HG02759 (cell line): ENCODE measurements around the gene KLHL13.

Experiments used
- ATAC-seq: cut with Tn5 transposase; IDR thresholded peaks from one replicate; pipeline ENCODE4 v1.9.1; 2021; ENCODE audit warnings: mild to moderate bottlenecking, moderate library complexity; ENCODE audit not compliant: unreplicated experiment

Gene KLHL13

DNA sequence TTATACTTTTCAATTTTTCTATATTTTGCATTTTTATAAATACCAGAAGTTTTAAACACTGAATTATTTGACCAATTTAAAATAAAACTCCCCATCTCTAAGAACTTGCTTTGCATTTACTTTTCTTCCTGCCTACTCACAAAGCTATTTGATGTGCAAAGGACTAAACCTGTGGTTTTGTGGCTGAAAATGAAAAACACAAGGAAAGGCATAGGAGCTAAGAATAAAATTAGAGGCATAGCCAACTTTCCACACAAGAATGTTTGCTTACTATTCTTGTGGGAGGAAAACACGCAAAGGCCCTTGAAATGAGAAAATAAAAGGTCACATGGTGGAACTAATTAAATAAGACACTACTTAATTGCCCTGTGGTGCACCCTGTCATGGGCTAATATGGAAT is 221.2 kb downstream of the KLHL13 start:
- ATAC-seq: no peak

DNA sequence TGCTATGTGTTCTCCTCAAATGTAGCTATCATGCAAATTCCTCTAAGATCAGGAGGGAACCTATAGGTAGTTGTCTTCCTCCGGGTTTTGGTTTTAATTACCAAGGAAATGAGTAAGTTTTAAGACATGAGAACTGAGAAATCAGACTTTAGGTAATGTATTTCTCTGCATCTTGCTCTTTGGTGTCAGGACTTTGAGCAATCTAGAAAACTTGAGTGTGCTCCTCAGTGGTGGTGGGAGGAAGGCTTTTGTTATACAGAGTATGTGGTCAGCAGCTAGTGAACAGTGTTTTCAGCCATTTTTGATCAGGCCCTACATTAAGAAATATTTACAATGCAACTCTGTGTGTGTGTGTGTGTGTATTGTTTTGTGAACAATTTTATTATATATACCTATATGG is 224.1 kb downstream of the KLHL13 start:
- no peak for ATAC-seq

DNA sequence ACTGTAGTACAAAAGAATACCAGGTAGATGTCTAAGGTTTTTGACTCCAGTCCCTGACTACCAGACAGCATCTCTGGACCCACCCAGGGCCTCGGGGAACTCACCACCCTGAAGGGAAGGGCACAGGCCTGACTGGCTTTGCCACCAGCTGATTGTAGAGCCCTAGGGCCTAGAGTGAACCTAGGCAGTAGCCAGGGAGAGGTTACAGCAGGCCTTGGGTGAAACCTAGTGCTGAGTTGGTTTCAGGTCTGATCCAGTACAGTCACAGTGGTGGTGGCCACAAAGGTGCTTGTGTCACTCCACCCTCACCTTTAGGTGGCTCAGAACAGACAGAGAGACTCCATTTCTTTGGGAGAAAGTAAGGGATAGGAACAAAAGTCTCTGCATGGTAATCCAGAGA is 244.8 kb downstream of the KLHL13 start:
- no peak for ATAC-seq

DNA sequence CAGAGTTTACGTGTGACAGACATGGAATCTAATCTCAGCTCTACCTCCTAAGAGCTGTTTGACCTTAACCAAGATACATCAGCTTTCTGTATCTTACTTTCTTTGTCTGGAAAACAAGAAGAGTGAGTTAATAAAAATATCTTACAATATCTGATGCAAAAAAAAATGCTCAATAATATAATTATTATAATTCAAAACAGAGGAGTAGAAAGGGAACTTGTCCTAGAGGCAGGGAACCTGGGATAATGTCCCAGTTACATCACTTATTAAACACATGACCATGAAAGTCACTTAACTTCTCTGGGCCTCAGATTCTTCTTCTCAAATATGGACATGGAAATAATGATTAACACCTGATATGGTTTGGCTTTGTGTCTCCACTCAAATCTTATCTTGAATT is 256.1 kb downstream of the KLHL13 start:
- no peak for ATAC-seq

DNA sequence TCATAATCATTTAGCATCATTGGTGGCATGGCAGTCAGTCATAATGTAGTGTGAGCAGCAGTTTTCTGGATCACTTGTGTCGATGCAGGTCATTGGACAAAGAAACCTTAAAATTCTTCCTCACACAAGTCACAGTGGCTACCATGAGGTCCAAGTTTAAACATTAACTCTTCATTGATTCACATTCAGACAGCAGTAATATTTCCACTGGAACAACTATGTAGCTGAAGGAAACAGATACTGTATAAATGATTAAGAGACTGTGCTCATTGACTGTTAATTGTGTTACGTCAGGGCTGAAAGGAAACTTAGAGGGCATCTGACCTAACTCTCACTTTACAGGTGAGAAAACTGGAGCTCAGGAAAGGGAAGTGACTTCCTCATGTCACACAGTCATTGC is 261.8 kb downstream of the KLHL13 start:
- no peak for ATAC-seq

DNA sequence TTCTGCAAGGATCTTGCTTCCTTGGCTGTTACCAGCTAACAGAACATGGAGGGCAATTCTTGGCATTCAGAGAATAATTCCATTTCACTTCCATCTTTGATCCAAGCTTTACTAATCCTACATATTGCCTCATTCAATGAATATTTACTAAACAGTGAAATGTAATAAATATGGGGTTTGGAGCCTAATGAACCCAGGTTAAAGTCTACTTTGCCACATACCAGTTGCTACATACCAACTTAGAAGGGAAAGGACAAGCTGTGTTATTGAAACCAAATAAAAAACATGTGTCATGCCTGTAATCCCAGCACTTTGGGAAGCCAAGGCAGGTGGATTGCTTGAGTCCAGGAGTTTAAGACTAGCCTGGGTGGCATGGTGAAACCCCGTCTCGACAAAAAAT is 265.6 kb downstream of the KLHL13 start:
- ATAC-seq: no peak
